ENCODE results near the gene MCTP1.
"Not testable (repeated sequence)": the region's sequence is repeated elsewhere in the genome, so short reads cannot be mapped to it uniquely, and the experiment has no call there.

MCTP1 gene

DNA sequence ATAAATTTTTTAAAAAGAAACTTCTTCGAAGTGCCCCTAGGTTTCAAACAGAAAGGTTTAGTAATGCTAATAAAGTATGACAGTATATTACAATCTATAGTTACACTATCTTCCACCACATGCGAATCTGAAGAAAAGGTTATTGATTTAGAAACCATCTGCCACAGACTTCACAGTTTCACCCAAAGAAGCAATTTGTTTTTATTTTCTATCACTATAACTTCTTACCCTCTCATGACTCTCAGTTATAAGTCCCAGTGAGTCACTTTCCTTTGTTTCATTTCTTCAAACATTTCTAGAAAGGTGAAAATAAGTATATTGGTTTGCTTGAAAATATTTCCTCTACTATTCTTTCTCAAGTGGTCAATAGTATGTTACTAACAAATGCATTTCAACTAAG lies 93.6 kb downstream of the MCTP1 start:
- FAIRE-seq (peak; percentile 69), DNase-seq (ENCODE audit: insufficient read length, low spot score) (peak; percentile 21)

GRCh38 chr5:95184924-95185323 lies 100.0 kb downstream of the MCTP1 start:
- FAIRE-seq = no peak
- DNase-seq (ENCODE audit: insufficient read length, low spot score) = no peak

- FAIRE-seq (no peak), DNase-seq (ENCODE audit: insufficient read length, low spot score) (no peak)
Observed at GRCh38 chr5:95181644-95182043, 103.2 kb downstream of the MCTP1 start.

- DNase-seq (ENCODE audit: insufficient read length, low spot score) (no peak), FAIRE-seq (peak; percentile 74)
Observed at GRCh38 chr5:95178046-95178651, 106.7 kb downstream of the MCTP1 start.

- peak; percentile 63 for FAIRE-seq
- DNase-seq (ENCODE audit: insufficient read length, low spot score) = no peak
Observed at GRCh38 chr5:95177456-95177855, 107.4 kb downstream of the MCTP1 start.

DNA sequence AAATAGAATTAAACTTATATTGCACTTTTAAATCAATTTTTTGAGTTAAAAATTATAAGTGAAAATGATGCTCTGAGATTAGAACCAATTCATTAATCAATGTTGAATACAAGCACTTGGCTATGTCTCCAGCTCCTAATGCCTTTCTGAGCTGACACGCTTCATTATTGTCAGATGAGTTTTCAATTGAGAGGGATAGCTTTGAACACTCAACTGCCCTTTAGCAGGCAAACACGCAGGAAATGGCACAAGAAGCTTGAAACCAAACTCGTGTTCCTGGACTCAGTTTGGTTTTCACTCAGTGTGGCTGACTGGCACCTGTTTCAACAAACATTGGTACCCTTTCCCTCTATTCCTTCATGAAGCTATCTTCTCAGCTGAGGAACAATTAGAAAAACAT lies 109.8 kb downstream of the MCTP1 start:
- FAIRE-seq = peak; percentile 76

GRCh38 chr5:95172659-95173058 lies 112.2 kb downstream of the MCTP1 start:
- DNase-seq (ENCODE audit: insufficient read length, low spot score) = no peak
- no peak for FAIRE-seq

More for the DNA sequence above, 109.8 kb downstream of the MCTP1 start:
- DNase-seq (ENCODE audit: insufficient read length, low spot score) = no peak

- FAIRE-seq (no peak), DNase-seq (ENCODE audit: insufficient read length, low spot score) (no peak)
Observed at GRCh38 chr5:95164861-95165260, 120.0 kb downstream of the MCTP1 start.

GRCh38 chr5:95163079-95163478 lies 121.8 kb downstream of the MCTP1 start:
- DNase-seq (ENCODE audit: insufficient read length, low spot score) = no peak
- FAIRE-seq = no peak

DNA sequence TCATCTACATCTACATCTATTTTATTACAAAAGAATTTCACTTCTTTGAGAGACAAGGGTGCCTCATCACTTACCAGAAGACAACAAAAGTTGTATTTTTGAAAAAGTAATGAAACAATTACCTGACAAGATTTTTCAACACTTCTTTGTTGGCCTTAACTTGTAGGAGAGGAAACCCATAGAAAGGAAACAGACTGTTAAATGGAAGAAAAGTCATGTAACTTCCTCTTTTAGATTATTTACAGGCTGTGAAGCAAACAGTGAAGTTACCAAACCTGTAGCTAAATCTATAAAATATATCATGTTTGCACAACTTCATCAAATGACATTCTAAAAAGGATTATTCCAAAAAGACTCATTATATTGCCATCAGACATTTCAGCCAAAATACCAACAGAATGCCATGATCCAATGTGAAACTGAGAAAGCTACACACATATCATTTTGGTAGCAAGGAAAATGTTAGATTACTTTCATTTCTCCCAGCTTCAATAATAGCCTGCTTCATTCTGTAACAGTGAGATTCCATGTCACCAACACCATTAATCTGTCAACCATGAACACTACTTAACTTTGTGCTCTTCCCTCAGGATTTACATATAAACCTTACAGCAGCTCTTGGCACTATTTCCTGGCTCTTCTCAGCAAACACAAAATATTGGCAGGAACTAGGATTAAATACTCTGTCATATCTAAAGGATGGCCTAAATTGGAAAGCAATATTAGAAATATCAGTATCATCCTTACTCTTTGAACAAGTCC lies 122.5 kb downstream of the MCTP1 start:
- peak; percentile 48 for FAIRE-seq

DNA sequence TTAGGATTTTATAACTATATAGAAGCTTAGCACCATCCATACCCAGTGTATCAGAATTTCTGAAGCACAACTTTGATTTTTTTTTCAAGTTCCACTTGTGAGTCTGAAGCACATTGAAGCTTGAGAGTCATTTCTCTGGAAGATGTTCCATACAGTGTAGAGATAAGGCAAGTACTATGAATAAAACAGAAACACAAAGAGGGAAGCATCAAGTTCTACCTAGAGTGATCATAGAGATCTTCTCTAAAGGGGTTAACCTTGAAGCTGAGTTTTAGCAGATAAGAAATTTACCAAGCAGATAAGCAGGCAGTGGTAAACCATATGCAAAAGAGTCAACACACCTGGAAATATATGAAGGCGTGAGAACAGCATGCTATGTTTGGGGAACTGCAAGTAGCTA lies 125.3 kb downstream of the MCTP1 start:
- DNase-seq (ENCODE audit: insufficient read length, low spot score) (no peak), FAIRE-seq (peak; percentile 87)

More for the DNA sequence above, 122.5 kb downstream of the MCTP1 start:
- no peak for DNase-seq (ENCODE audit: insufficient read length, low spot score)

DNA sequence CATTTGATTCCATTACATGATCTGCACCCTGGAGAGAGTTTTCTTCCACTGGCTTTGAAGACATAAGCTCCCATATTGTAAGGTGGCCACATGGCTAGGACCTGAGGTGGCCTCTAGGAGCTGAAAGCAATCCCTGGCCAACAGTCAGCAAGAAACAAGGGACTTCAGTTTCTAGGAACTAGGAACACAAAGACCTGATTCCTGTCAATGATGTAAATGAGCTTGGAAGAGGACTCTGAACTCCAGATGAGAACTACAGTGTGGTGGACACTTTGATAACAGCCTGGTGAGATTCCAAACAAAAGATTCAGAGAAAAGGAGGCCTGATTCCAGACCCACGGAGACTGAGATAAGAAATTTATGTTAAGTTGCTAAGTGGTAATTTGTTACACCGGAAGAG lies 129.0 kb downstream of the MCTP1 start:
- FAIRE-seq = no peak
- no peak for DNase-seq (ENCODE audit: insufficient read length, low spot score)

DNA sequence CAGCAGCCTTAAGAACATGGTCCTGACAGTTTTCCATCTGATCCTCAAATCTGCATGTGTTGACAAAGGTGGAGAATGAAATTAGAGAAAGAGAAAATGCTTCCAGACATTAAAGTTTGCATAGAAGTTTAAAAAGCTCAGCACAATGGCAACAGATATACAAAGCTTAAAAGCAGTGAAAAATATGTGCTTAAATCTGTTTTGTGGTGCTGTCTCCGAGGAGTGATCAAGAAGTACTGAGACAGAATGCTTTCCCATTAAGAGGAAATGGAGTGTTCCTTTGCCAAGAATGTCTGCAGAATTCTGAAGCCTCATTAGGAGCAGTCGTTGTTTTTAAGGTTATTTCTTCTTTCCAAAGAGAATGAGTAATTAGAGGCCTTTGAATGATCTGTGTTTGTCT lies 131.4 kb downstream of the MCTP1 start:
- DNase-seq (ENCODE audit: insufficient read length, low spot score) (no peak), FAIRE-seq (no peak)

- no peak for DNase-seq (ENCODE audit: insufficient read length, low spot score)
- FAIRE-seq = no peak
Observed at GRCh38 chr5:95152535-95152934, 132.4 kb downstream of the MCTP1 start.

GRCh38 chr5:95152131-95152530 lies 132.8 kb downstream of the MCTP1 start:
- FAIRE-seq (no peak), DNase-seq (ENCODE audit: insufficient read length, low spot score) (no peak)

DNA sequence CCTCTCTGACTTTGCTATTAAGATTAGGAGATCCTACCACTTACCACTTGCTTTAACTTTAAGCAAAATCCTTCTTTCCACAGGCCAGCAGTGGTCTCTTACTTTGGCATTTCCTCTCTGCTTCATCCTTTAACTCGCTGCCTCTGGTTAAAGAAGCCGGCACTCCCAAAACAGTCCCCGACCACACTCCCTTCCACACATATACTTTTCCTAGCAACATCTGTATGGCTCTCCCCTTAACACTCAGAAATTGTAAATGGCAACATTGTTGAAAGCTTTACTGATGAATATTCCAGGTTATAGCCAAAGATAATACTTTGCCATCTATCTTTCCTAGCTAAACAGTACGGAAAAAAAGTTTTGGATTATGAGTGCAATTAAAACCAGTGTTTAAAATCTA lies 133.2 kb downstream of the MCTP1 start:
- no peak for DNase-seq (ENCODE audit: insufficient read length, low spot score)
- FAIRE-seq = no peak

GRCh38 chr5:95149387-95149786 lies 135.5 kb downstream of the MCTP1 start:
- no peak for FAIRE-seq

GRCh38 chr5:95148453-95148852 lies 136.4 kb downstream of the MCTP1 start:
- FAIRE-seq (no peak), DNase-seq (ENCODE audit: insufficient read length, low spot score) (no peak)

More at GRCh38 chr5:95149387-95149786, 135.5 kb downstream of the MCTP1 start:
- no peak for DNase-seq (ENCODE audit: insufficient read length, low spot score)

GRCh38 chr5:95143858-95144257 lies 141.0 kb downstream of the MCTP1 start:
- DNase-seq (ENCODE audit: insufficient read length, low spot score) = not testable (repeated sequence)
- FAIRE-seq = peak; percentile 14

- DNase-seq (ENCODE audit: insufficient read length, low spot score) = no peak
- no peak for FAIRE-seq
Observed at GRCh38 chr5:95142145-95142544, 142.7 kb downstream of the MCTP1 start.

GRCh38 chr5:95141141-95141540 lies 143.8 kb downstream of the MCTP1 start:
- FAIRE-seq (peak; percentile 37), DNase-seq (ENCODE audit: insufficient read length, low spot score) (no peak)

GRCh38 chr5:95134326-95134725 lies 150.6 kb downstream of the MCTP1 start:
- no peak for FAIRE-seq
- DNase-seq (ENCODE audit: insufficient read length, low spot score) = no peak
